Right ventricle myocardium inferior (tissue), 1 donor: ENCODE measurements around the gene OR56A3. TPM values are rescaled to one million over a fixed set of nuclear protein-coding genes. Genes with fewer than 3 reads are reported as not detected.

Experiments
- ATAC-seq: fragments of 200-7000 bp; cut with Tn5 transposase; one replicate; pipeline ENCODE4 v1.9.1; 2020; ENCODE audit warnings: mild to moderate bottlenecking, moderate library complexity
- DNase-seq: peaks from one replicate; pipeline ENCODE4 v3.0.0; 2021; ENCODE audit errors: missing footprints
- intact Hi-C: fragments of 100-400 bp; cut with DNase I; formaldehyde crosslinking; loops from one replicate; pipeline ENCODE4 v1.11.0; 2022
- total RNA-seq: library from RNA; stranded (reverse); fragmentation: NEBNext Ultra II Directional; extraction: Animal tissue kit (Norgen Biotek cat#: 25700); gene quantifications from one replicate; pipeline ENCODE4 v1.2.1, GENCODE V29; 2021
- donor health status: DM: no; HTN: yes; CAD: no; lungs with severe emphysema.

Gene OR56A3
- total RNA-seq, 1 donor from 2014 or later: not detected

DNA sequence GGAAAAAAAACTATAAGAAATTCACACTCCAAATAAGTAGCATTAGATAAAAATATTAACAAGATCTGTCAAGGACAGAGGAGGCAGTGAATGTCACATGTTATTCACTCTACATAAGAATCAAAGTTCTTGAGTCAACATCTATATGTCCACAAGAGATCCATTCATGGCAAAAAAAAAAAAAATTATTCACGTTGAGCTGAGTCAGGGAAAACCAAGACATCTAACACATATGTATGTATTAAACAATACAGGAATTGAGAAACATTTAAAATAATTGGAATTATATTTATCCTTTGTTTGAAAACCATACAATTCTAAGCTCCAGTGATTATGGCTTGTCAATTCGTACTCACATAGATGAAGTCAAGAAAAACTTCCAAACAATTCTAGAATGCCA lies 24.9 kb downstream of the OR56A3 start:
- intact Hi-C loops: no loop called here
- no peak for ATAC-seq
- DNase-seq: no peak

DNA sequence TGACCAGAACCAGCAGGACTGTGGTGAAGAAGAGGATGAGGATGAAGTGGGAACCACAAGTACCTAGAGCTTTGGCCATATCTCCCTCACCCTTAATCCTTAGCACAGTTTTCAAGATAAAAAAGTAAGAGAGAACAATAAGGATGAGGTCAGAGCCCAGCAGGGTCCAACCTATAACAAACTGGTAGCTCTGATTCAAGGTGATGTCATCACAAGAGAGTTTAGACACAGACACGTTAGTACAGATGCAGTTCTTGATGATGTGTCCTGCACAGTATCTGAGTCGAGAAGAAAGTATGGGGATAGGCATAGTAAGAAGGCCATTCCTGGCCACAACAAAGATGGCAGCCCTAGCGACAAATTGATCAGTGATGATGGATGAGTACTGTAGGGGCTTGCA lies 25.7 kb downstream of the OR56A3 start:
- ATAC-seq (no peak), DNase-seq (no peak)
- intact Hi-C loops: no loop called here

DNA sequence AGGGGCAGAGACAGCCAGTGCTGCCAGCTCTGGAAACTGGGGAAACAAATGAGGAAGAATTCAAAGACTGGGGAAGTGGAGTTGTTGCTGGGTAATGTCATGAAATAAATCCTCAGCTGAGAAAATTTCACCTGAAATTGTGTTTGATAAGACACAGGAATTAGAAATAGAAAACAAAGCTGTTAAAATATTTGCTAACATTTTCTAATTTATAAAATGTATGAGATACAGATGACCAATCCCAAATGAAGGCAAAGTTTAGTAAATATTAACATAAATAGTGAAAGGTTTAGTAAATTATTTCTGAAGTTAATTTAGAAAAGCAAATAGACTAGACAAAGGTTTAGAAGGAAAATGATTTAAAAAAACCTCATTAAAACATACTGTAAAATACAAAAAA lies 26.3 kb downstream of the OR56A3 start, which contains the start of gene OR56A5:
Gene OR56A5 (minus strand): TSS at position 101 of the 400 bp plus-strand sequence. CDS start 0 bp downstream, at position 101.
- ATAC-seq: no peak
- intact Hi-C loops: no loop called here
- no peak for DNase-seq

DNA sequence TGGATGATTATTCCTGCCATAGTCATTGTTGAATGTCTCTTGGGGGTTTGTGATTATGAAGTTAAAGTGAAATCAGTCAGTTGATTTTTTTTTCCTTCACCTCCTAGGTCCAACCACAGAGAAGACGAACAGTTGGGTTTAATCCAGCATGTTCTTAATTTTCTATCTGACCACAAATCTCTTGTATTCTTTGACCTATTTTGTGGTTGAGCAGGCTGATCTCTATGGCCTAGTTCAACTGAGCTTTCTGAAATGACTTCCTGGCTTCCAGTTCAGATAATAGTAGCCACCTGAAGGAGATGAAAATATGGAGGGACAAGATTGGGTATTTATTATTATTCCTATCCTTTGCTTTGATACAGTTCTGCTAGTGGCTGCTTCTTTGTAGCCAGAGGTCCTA lies 31.5 kb downstream of the OR56A3 start:
- intact Hi-C loops: no loop called here

DNA sequence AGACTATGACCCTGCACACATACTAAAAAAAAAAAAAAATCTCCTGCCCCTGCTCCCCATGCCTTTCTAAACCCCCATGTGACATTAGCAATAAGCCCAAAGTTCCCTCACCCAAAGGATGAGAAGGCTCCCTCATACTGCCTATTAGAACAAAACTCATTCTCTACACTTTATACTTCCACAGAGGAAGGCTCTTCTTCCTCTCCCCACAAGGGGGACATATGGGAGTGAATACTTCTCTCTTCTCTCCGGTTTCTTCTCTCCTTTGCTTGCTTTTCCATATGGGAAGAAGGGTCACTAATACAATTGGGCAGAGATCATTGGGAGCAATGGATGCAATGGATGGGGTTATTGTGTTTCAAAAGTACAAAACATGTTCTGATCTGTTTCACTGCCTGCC lies 41.4 kb downstream of the OR56A3 start:
- ATAC-seq: no peak
- intact Hi-C loops: no loop called here

More for the DNA sequence above, 31.5 kb downstream of the OR56A3 start:
- DNase-seq (no peak), ATAC-seq (no peak)

DNA sequence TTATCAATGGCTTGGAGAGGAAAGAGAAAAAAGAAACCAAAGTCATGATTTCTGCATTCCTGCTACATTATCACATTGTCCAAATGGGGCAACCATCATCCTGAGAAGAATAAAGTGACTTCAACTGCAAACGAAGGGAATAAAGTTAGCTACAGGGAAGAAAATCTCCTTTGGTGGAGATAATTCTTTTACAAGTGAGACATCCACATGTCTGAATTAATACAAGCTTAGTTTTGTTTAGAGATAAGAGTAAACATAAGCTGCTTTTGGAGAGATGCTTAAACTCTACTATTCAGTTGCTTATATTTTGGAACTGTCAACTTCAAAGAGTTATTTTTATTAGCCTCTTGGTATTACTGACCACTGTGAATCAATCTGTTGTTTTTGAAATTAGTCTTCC lies 44.8 kb downstream of the OR56A3 start, which contains the start of gene OR52L1:
Gene OR52L1 (minus strand): TSS at position 101 of the 400 bp plus-strand sequence. CDS start 55 bp downstream, at position 46.
- DNase-seq (no peak), ATAC-seq (no peak)
- intact Hi-C loops: no loop called here

More for the DNA sequence above, 41.4 kb downstream of the OR56A3 start:
- DNase-seq: no peak

DNA sequence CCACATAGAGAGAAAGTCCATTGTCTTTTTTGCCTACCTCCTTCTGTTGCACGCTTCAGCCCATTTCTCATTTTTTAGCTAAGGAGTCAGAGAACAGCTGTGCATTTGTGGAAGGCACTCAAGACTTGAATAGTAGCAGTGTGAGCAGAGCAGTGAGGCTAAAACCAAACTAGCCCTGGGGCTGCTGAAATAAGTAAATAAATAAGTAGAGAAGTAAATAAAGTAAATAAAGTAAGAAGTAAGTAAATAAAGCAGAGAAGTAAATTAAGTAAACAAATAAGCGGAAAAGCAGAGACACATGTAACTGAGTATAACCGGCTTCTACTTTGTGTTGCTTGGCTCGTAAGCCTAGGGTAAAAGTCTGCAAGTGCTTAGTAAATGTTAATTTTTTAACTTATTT lies 47.2 kb downstream of the OR56A3 start:
- ATAC-seq: no peak
- no peak for DNase-seq
- intact Hi-C loops: no loop called here

DNA sequence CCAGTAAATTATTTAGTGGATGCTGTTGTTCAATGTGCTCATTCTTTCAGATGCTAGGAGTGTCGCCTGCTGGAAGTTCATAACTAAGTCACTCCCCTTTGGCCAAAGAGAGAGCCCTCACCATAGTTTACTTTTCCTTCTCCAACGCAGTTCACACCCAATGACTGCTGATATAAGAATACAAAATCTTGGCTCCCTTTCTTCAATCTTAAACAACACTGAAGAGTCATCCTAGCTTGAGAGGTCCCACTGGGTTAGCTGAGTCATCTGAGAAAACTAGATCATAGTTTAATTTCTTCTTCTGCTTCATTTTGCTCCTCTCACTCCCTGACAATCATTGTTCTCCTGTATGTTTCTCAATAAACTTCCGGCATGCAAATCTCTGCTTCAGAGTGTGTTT lies 50.1 kb downstream of the OR56A3 start:
- ATAC-seq (no peak), DNase-seq (no peak)
- intact Hi-C loops: no loop called here

DNA sequence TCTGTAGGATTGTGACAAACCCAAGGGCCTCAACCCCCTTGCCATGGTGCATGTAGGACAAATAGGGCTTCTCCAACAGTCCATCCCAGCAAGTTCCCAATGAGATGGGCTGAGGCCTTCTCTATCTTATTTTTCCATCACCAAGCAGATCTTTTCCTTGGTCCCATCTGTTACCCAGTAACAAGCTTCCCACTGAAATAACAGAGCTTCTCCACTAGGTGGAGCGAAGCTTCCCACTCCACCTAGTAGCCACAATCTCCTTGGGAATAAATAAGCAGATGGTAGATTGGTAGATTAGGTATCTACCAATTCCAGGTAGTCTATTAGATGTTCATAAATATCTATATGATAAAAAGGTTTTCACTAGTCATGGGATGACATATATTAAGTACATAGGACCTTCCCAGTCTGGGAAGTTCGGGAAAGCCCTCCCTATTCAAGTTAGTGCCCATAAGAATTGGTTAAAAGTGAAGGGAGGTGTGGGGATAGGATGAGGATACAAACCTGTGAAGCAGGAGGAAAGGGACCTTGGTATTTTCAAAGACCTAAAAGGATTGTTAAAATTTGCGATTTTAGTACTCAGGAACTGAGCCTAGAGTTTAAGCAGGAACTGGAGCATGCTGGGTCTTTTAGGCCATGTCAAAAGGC lies 50.7 kb downstream of the OR56A3 start:
- no peak for ATAC-seq
- intact Hi-C loops: no loop called here

DNA sequence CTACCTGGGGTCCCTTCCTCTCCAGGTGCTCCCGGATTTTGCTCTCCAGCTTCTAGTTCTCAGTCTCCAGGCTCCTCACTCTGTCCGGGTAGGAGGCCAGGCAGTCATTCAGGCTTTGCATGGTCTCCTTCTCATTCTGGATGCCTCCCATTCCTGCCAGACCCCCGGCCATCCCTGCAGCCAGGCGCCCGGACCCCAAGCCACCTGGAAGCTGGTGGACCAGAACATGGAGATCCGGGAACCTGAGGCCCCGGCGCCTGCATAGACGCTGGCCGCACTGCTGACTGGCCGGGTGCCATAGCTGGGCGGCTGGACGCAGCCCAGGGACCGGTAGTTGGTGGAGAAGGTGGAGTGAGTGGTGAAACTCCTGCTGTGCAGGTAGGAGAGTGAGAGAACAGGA lies 52.7 kb downstream of the OR56A3 start:
- intact Hi-C loops: no loop called here
- ATAC-seq (no peak), DNase-seq (no peak)

More for the DNA sequence above, 50.7 kb downstream of the OR56A3 start:
- DNase-seq: no peak

Other genes with a start within 250 kb of the OR56A3 start
- not detected for gene OR56B1, start 205.8 kb upstream of the OR56A3 start, total RNA-seq
- not detected for gene OR52N4, start 188.0 kb upstream of the OR56A3 start, total RNA-seq
- not detected for gene OR52N5, start 158.9 kb upstream of the OR56A3 start, total RNA-seq
- not detected for gene OR52N1, start 151.0 kb upstream of the OR56A3 start, total RNA-seq
- not detected for gene OR52N2, start 133.3 kb upstream of the OR56A3 start, total RNA-seq
- not detected for gene OR52E6, start 100.4 kb upstream of the OR56A3 start, total RNA-seq
- not detected for gene OR52E8, start 84.6 kb upstream of the OR56A3 start, total RNA-seq
- not detected for gene OR52E4, start 61.6 kb upstream of the OR56A3 start, total RNA-seq
- gene OR52E5, start 49.0 kb upstream of the OR56A3 start, total RNA-seq: not detected
- gene OR56A5, start 26.2 kb downstream of the OR56A3 start, total RNA-seq: not detected
- gene OR52L1, start 44.7 kb downstream of the OR56A3 start, total RNA-seq: not detected
- gene OR56A4, start 64.7 kb downstream of the OR56A3 start, total RNA-seq: not detected
- not detected for gene OR56A1, start 88.5 kb downstream of the OR56A3 start, total RNA-seq
- not detected for gene OR56B4, start 165.4 kb downstream of the OR56A3 start, total RNA-seq
- gene OR52B2, start 228.1 kb downstream of the OR56A3 start, total RNA-seq: not detected